ENCODE results near the gene RXRA. TPM values are rescaled to one million over a fixed set of nuclear protein-coding genes. Genes with fewer than 3 reads are reported as not detected.

The RXRA gene
- total and polyA plus RNA-seq, 2 of the 13 experiments (the other 11 are each of a cell fraction or from before 2014, with no cell fraction given) = 18.9 to 29.2 TPM

DNA sequence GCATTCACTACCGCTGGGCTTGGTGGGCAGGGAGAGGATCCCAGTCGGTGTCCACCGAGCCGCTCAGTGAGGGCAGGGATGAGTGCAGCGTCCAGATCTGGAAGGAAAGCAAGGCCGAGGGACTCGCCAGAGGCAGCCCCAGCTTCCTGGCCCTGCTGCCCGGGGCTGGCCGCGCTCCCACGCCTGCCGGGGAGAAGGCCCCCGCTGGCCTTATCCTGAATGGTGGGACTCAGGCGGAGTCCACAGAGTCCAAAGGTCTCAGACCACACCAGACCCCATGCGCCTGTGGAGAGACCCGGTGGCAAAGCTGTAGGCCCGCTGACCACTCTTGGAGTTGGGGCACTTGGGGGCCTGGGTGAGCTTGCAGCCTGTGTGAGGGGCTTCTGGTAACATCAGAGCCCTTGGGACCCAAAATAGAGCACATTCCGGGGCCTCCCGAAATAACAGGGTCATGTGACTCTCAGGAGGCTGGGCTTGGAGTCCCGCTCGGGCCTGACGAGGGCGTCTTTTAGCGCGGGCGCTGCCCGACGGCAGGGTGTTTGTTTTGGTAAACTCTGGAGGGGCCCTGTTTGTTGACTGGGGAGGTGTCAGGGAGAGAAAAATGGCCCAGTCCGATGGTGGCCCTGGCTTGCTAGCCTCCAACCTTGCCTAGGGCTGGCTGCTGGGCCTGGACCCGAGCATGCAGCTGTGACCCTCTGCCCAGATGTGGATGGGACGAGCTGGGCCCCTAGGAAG, 2.8 kb downstream of the RXRA start (continued):
- TF ChIP-seq, protein P1, sequence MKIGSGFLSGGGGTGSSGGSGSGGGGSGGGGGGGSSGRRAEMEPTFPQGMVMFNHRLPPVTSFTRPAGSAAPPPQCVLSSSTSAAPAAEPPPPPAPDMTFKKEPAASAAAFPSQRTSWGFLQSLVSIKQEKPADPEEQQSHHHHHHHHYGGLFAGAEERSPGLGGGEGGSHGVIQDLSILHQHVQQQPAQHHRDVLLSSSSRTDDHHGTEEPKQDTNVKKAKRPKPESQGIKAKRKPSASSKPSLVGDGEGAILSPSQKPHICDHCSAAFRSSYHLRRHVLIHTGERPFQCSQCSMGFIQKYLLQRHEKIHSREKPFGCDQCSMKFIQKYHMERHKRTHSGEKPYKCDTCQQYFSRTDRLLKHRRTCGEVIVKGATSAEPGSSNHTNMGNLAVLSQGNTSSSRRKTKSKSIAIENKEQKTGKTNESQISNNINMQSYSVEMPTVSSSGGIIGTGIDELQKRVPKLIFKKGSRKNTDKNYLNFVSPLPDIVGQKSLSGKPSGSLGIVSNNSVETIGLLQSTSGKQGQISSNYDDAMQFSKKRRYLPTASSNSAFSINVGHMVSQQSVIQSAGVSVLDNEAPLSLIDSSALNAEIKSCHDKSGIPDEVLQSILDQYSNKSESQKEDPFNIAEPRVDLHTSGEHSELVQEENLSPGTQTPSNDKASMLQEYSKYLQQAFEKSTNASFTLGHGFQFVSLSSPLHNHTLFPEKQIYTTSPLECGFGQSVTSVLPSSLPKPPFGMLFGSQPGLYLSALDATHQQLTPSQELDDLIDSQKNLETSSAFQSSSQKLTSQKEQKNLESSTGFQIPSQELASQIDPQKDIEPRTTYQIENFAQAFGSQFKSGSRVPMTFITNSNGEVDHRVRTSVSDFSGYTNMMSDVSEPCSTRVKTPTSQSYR (CRISPR knock-in tag; IDR thresholded peaks at IDR 0.05; ENCODE audit: borderline replicate concordance) = no peak
- TF ChIP-seq NFYC (CRISPR knock-in tag; IDR thresholded peaks at IDR 0.05) (no peak), ZNF329 (CRISPR knock-in tag; IDR thresholded peaks at IDR 0.05; ENCODE audit: low read depth) (no peak), HNRNPUL1 (IDR thresholded peaks at IDR 0.05; ENCODE audit: low read depth, low read length) (no peak), GABPA (IDR thresholded peaks at IDR 0.05; ENCODE audit: low read depth, low read length) (no peak), GABPA (CRISPR knock-in tag; IDR thresholded peaks at IDR 0.05; ENCODE audit: low read depth) (no peak), ZC3H4 (CRISPR knock-in tag; IDR thresholded peaks at IDR 0.05; ENCODE audit: borderline replicate concordance) (no peak), ZNF230 (CRISPR knock-in tag; IDR thresholded peaks at IDR 0.05) (0 out of 2 replicates have a peak, but pooled peaks have one; percentile 48), JUNB (CRISPR knock-in tag; IDR thresholded peaks at IDR 0.05; ENCODE audit: borderline replicate concordance) (no peak), MTA3 (CRISPR knock-in tag; IDR thresholded peaks at IDR 0.05) (no peak), ATM (IDR thresholded peaks at IDR 0.05; ENCODE audit: borderline replicate concordance) (no peak), XBP1 (CRISPR knock-in tag; IDR thresholded peaks at IDR 0.05) (no peak), SMAD9 (CRISPR knock-in tag; IDR thresholded peaks at IDR 0.05) (no peak), ZNF816 (CRISPR knock-in tag; IDR thresholded peaks at IDR 0.05; ENCODE audit: borderline replicate concordance) (peak; percentile 72; the same call in 1 of the 2 replicates), ATF7 (IDR thresholded peaks at IDR 0.05) (no peak), ATF7 (CRISPR knock-in tag; IDR thresholded peaks at IDR 0.05) (no peak)
- TF ChIP-seq, protein P2, sequence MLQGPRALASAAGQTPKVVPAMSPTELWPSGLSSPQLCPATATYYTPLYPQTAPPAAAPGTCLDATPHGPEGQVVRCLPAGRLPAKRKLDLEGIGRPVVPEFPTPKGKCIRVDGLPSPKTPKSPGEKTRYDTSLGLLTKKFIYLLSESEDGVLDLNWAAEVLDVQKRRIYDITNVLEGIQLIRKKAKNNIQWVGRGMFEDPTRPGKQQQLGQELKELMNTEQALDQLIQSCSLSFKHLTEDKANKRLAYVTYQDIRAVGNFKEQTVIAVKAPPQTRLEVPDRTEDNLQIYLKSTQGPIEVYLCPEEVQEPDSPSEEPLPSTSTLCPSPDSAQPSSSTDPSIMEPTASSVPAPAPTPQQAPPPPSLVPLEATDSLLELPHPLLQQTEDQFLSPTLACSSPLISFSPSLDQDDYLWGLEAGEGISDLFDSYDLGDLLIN (CRISPR knock-in tag; IDR thresholded peaks at IDR 0.05; ENCODE audit: borderline replicate concordance) = peak; percentile 83; the same call in 1 of the 2 replicates
- TF ChIP-seq, protein P3, sequence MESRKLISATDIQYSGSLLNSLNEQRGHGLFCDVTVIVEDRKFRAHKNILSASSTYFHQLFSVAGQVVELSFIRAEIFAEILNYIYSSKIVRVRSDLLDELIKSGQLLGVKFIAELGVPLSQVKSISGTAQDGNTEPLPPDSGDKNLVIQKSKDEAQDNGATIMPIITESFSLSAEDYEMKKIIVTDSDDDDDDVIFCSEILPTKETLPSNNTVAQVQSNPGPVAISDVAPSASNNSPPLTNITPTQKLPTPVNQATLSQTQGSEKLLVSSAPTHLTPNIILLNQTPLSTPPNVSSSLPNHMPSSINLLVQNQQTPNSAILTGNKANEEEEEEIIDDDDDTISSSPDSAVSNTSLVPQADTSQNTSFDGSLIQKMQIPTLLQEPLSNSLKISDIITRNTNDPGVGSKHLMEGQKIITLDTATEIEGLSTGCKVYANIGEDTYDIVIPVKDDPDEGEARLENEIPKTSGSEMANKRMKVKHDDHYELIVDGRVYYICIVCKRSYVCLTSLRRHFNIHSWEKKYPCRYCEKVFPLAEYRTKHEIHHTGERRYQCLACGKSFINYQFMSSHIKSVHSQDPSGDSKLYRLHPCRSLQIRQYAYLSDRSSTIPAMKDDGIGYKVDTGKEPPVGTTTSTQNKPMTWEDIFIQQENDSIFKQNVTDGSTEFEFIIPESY (CRISPR knock-in tag; IDR thresholded peaks at IDR 0.05) = no peak
- TF ChIP-seq, protein P4, sequence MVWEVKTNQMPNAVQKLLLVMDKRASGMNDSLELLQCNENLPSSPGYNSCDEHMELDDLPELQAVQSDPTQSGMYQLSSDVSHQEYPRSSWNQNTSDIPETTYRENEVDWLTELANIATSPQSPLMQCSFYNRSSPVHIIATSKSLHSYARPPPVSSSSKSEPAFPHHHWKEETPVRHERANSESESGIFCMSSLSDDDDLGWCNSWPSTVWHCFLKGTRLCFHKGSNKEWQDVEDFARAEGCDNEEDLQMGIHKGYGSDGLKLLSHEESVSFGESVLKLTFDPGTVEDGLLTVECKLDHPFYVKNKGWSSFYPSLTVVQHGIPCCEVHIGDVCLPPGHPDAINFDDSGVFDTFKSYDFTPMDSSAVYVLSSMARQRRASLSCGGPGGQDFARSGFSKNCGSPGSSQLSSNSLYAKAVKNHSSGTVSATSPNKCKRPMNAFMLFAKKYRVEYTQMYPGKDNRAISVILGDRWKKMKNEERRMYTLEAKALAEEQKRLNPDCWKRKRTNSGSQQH (CRISPR knock-in tag; IDR thresholded peaks at IDR 0.05; ENCODE audit: low read depth) = no peak
- TF ChIP-seq, protein P5, sequence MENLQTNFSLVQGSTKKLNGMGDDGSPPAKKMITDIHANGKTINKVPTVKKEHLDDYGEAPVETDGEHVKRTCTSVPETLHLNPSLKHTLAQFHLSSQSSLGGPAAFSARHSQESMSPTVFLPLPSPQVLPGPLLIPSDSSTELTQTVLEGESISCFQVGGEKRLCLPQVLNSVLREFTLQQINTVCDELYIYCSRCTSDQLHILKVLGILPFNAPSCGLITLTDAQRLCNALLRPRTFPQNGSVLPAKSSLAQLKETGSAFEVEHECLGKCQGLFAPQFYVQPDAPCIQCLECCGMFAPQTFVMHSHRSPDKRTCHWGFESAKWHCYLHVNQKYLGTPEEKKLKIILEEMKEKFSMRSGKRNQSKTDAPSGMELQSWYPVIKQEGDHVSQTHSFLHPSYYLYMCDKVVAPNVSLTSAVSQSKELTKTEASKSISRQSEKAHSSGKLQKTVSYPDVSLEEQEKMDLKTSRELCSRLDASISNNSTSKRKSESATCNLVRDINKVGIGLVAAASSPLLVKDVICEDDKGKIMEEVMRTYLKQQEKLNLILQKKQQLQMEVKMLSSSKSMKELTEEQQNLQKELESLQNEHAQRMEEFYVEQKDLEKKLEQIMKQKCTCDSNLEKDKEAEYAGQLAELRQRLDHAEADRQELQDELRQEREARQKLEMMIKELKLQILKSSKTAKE (CRISPR knock-in tag; IDR thresholded peaks at IDR 0.05; ENCODE audit: borderline replicate concordance) = peak; percentile 53; the same call in 1 of the 2 replicates
